GM10266 (cell line): ENCODE measurements around the gene ITIH3.
"Not testable (repeated sequence)": the region's sequence is repeated elsewhere in the genome, so short reads cannot be mapped to it uniquely, and the experiment has no call there.

Experiments used
- DNase-seq: peaks from one replicate; pipeline ENCODE4 v3.0.0; 2012; ENCODE audit errors: extremely low spot score
- CTCF ChIP-seq: IDR thresholded peaks from 2 replicates; pipeline ENCODE4 v1.5.1; 2012; ENCODE audit warnings: mild to moderate bottlenecking, low read depth; ENCODE audit not compliant: control insufficient read depth, insufficient read depth; ENCODE audit errors: missing control alignments

Gene ITIH3

GRCh38 chr3:52775877-52776276 is 18.7 kb upstream of the ITIH3 start:
- DNase-seq: no peak
- TF ChIP-seq CTCF: no peak

- DNase-seq: not testable (repeated sequence)
Measured at GRCh38 chr3:52776486-52776885, 18.1 kb upstream of the ITIH3 start.

GRCh38 chr3:52777127-52777958 is 17.3 kb upstream of the ITIH3 start, which contains the start of gene ITIH1:
Gene ITIH1 (plus strand): TSS chr3:52777599. CDS start chr3:52777616, 17 bp downstream.
- no peak for TF ChIP-seq CTCF
- DNase-seq: no peak

- no peak for DNase-seq
Measured at GRCh38 chr3:52777959-52778805, 16.4 kb upstream of the ITIH3 start.

GRCh38 chr3:52779011-52779836 is 15.4 kb upstream of the ITIH3 start:
- no peak for TF ChIP-seq CTCF

More at GRCh38 chr3:52777959-52778805, 16.4 kb upstream of the ITIH3 start:
- TF ChIP-seq CTCF: no peak

GRCh38 chr3:52779837-52780585 is 14.6 kb upstream of the ITIH3 start:
- TF ChIP-seq CTCF: no peak
- no peak for DNase-seq

More at GRCh38 chr3:52779011-52779836, 15.4 kb upstream of the ITIH3 start:
- peak; percentile 69 for DNase-seq
